H9 (cell line): ENCODE data around the gene ZNF831. TPM values are rescaled to one million over a fixed set of nuclear protein-coding genes. Genes with fewer than 3 reads are reported as not detected.

ENCODE experiments used
- DNase-seq: peaks from one replicate; pipeline ENCODE4 v3.0.0-alpha.2; 2017
- H2AFZ ChIP-seq: one replicate; pipeline ENCODE4 v1.6.1; 2013; ENCODE audit warnings: mild to moderate bottlenecking, low read length, control low read depth, moderate library complexity
- H2AK5ac ChIP-seq: 2 replicates; pipeline ENCODE4 v1.6.1; 2013; ENCODE audit warnings: low read length, control low read depth, mixed read lengths; ENCODE audit not compliant: insufficient read length
- H2BK120ac ChIP-seq: one replicate; pipeline ENCODE4 v1.6.1; 2013; ENCODE audit warnings: low read depth, mild to moderate bottlenecking, low read length, control low read depth, inconsistent platforms; ENCODE audit not compliant: poor library complexity, severe bottlenecking
- H2BK12ac ChIP-seq: 2 replicates; pipeline ENCODE4 v1.6.1; 2013; ENCODE audit warnings: low read length, control low read depth, mixed read lengths, low read depth; ENCODE audit not compliant: insufficient read length
- H2BK15ac ChIP-seq: 2 replicates; pipeline ENCODE4 v1.6.1; 2013; ENCODE audit warnings: low read depth, low read length, control low read depth
- H2BK20ac ChIP-seq: one replicate; pipeline ENCODE4 v1.6.1; 2013; ENCODE audit warnings: low read depth, mild to moderate bottlenecking, low read length, control low read depth, inconsistent platforms; ENCODE audit not compliant: poor library complexity, severe bottlenecking
- H2BK5ac ChIP-seq: 2 replicates; pipeline ENCODE4 v1.6.1; 2013; ENCODE audit warnings: low read length, control low read depth, mixed read lengths; ENCODE audit not compliant: insufficient read length
- H3K14ac ChIP-seq: 2 replicates; pipeline ENCODE4 v1.6.1; 2013; ENCODE audit warnings: low read length, control low read depth; ENCODE audit not compliant: insufficient read depth
- H3K18ac ChIP-seq: 2 replicates; pipeline ENCODE4 v1.6.1; 2013; ENCODE audit warnings: low read depth, mild to moderate bottlenecking, mixed read lengths, low read length, control low read depth; ENCODE audit not compliant: insufficient read length
- H3K23ac ChIP-seq: 2 replicates; pipeline ENCODE4 v1.6.1; 2013; ENCODE audit warnings: low read length, control low read depth, mixed read lengths, low read depth; ENCODE audit not compliant: insufficient read length
- H3K23me2 ChIP-seq: 2 replicates; pipeline ENCODE4 v1.6.1; 2013; ENCODE audit warnings: low read depth, mild to moderate bottlenecking, mixed read lengths, low read length, control low read depth; ENCODE audit not compliant: insufficient read length, poor library complexity, severe bottlenecking
- H3K27ac ChIP-seq: 2 replicates; pipeline ENCODE4 v1.5.1; 2013; ENCODE audit warnings: low read length, control low read depth, mixed read lengths, low read depth; ENCODE audit not compliant: insufficient read length
- H3K27me3 ChIP-seq: 2 replicates; pipeline ENCODE4 v1.6.1; 2013; ENCODE audit warnings: low read length, control low read depth, inconsistent platforms; ENCODE audit not compliant: insufficient read depth
- H3K4ac ChIP-seq: 2 replicates; pipeline ENCODE4 v1.6.1; 2013; ENCODE audit warnings: low read depth, mild to moderate bottlenecking, control low read depth, inconsistent platforms, low read length, moderate library complexity
- H3K4me1 ChIP-seq: 2 replicates; pipeline ENCODE4 v1.6.1; 2013; ENCODE audit warnings: low read length, control low read depth, inconsistent platforms; ENCODE audit not compliant: insufficient read depth
- H3K4me2 ChIP-seq: 2 replicates; pipeline ENCODE4 v1.6.1; 2013; ENCODE audit warnings: low read length, control low read depth, mixed read lengths; ENCODE audit not compliant: insufficient read length, insufficient read depth
- H3K56ac ChIP-seq: 2 replicates; pipeline ENCODE4 v1.6.1; 2013; ENCODE audit warnings: low read depth, mild to moderate bottlenecking, mixed read lengths, low read length, control low read depth; ENCODE audit not compliant: insufficient read length
- H3K79me1 ChIP-seq: 2 replicates; pipeline ENCODE4 v1.6.1; 2013; ENCODE audit warnings: low read depth, mild to moderate bottlenecking, moderate library complexity, low read length, control low read depth, inconsistent platforms; ENCODE audit not compliant: insufficient read depth, poor library complexity, severe bottlenecking
- H3K79me2 ChIP-seq: 2 replicates; pipeline ENCODE4 v1.6.1; 2013; ENCODE audit warnings: low read length, control low read depth, inconsistent platforms; ENCODE audit not compliant: insufficient read depth
- H3K9ac ChIP-seq: 2 replicates; pipeline ENCODE4 v1.6.1; 2013; ENCODE audit warnings: low read length, control low read depth, mixed read lengths; ENCODE audit not compliant: insufficient read length; ENCODE audit errors: extremely low read depth
- H3K9me3 ChIP-seq: one replicate; pipeline ENCODE4 v1.6.1; 2013; ENCODE audit warnings: low read depth, low read length, inconsistent platforms; ENCODE audit not compliant: control insufficient read depth
- H3T11ph ChIP-seq: one replicate; pipeline ENCODE4 v1.6.1; 2013; ENCODE audit warnings: mild to moderate bottlenecking, low read length, control low read depth, inconsistent platforms
- H4K20me1 ChIP-seq: one replicate; pipeline ENCODE4 v1.6.1; 2013; ENCODE audit not compliant: control insufficient read depth, insufficient read length, insufficient read depth
- H4K5ac ChIP-seq: 2 replicates; pipeline ENCODE4 v1.6.1; 2013; ENCODE audit warnings: low read depth, mild to moderate bottlenecking, mixed read lengths, low read length, control low read depth; ENCODE audit not compliant: insufficient read length
- H4K8ac ChIP-seq: replicated peaks from 2 replicates; pipeline ENCODE4 v1.6.1; 2013; ENCODE audit warnings: low read length, control low read depth, mixed read lengths, low read depth; ENCODE audit not compliant: insufficient read length
- H4K91ac ChIP-seq: 2 replicates; pipeline ENCODE4 v1.6.1; 2013; ENCODE audit warnings: low read depth, mild to moderate bottlenecking, moderate library complexity, mixed read lengths, low read length, control low read depth; ENCODE audit not compliant: insufficient read length
- H3K27ac Mint-ChIP-seq, 3 experiments: 2 replicates in 2 of 3; 3 replicates in 1 of 3; pipeline ENCODE4 v1.8.0; 2020 to 2021; ENCODE audit warnings: mixed read lengths in 3 of 3, mild to moderate bottlenecking in 1 of 3, moderate library complexity in 1 of 3
- H3K27me3 Mint-ChIP-seq: 2 replicates; pipeline ENCODE4 v1.8.0; 2021; ENCODE audit warnings: low read depth, mild to moderate bottlenecking, moderate library complexity, mixed read lengths
- H3K36me3 Mint-ChIP-seq, 3 experiments: 2 replicates in 2 of 3; 3 replicates in 1 of 3; pipeline ENCODE4 v1.8.0; 2020 to 2021; ENCODE audit warnings: low read depth in 3 of 3, mixed read lengths in 3 of 3; ENCODE audit not compliant: insufficient read depth in 1 of 3
- H3K4me1 Mint-ChIP-seq, 2 experiments: 2 replicates each; pipeline ENCODE4 v1.8.0; 2020; ENCODE audit warnings: mixed read lengths in 2 of 2
- H3K4me3 Mint-ChIP-seq, 2 experiments: 2 replicates in 1 of 2; 3 replicates in 1 of 2; pipeline ENCODE4 v1.8.0; 2020 to 2021; ENCODE audit warnings: mild to moderate bottlenecking in 2 of 2, mixed read lengths in 2 of 2, moderate library complexity in 1 of 2
- H3K9me3 Mint-ChIP-seq, 2 experiments: 2 replicates in 1 of 2; 3 replicates in 1 of 2; pipeline ENCODE4 v1.8.0; 2020; ENCODE audit warnings: mild to moderate bottlenecking in 2 of 2, mixed read lengths in 2 of 2, moderate library complexity in 1 of 2
- CTCF ChIP-seq: fragments of 200-600 bp; sonication (generic); conservative IDR thresholded peaks from 3 replicates; pipeline ENCODE4 v1.8.0; 2021; ENCODE audit warnings: antibody characterized with exemption, mild to moderate bottlenecking
- WGBS: extraction: QIAGEN DNeasy Blood & Tissue Kit; methylation state at CpG from one replicate; pipeline ENCODE4 v1.1.7; 2013; ENCODE audit warnings: missing lambda C conversion rate, low lambda C conversion rate, mixed read lengths; ENCODE audit not compliant: insufficient read length; ENCODE audit errors: extremely low coverage; 5-methylcytosine and 5-hydroxymethylcytosine counted together
- total RNA-seq: library from RNA; stranded (reverse); gene quantifications from 2 replicates; pipeline ENCODE4 v1.2.1, GENCODE V29; 2021

The ZNF831 gene
- total RNA-seq, 1 experiment from 2014 or later, result not detected

- no peak overlapping the region for H2BK120ac ChIP-seq
- H2BK15ac ChIP-seq, result no peak overlapping the region
- no peak for DNase-seq
- H3K4ac ChIP-seq, result no peak overlapping the region
- TF ChIP-seq CTCF, result no peak
- no peaks in the 10 kb centered on the region for H3K79me1 ChIP-seq
- H2BK12ac ChIP-seq, result no peak overlapping the region
- no peak overlapping the region for H3K56ac ChIP-seq
- Mint-ChIP-seq H3K4me1 (peaks cover 6 to 10% of the 10 kb centered on the region in 2 experiments), H3K27ac (no peak overlapping the region), H3K36me3 (no peaks in the 10 kb centered on the region), H3K4me3 (no peak overlapping the region), H3K27me3 (peaks cover 17% of the 10 kb centered on the region), H3K9me3 (no peaks in the 10 kb centered on the region)
- H2AK5ac ChIP-seq, result no peak overlapping the region
- H3K27me3 ChIP-seq, result no peaks in the 10 kb centered on the region
- H2BK5ac ChIP-seq, result no peak overlapping the region
- no peaks in the 10 kb centered on the region for H3K9me3 ChIP-seq
- H3K9ac ChIP-seq, result no peak overlapping the region
- H2BK20ac ChIP-seq, result no peak overlapping the region
- H3K4me1 ChIP-seq, result no peaks in the 10 kb centered on the region
- H3K23ac ChIP-seq, result no peak overlapping the region
- no peaks in the 10 kb centered on the region for H4K20me1 ChIP-seq
- no peaks in the 10 kb centered on the region for H3K23me2 ChIP-seq
- WGBS, result no CpG with 5 or more reads among the region's 7 CpGs
- H2AFZ ChIP-seq, result no peak overlapping the region
- no peak overlapping the region for H3K18ac ChIP-seq
- no peak overlapping the region for H3K4me2 ChIP-seq
- H3T11ph ChIP-seq, result no peak overlapping the region
- H3K79me2 ChIP-seq, result no peaks in the 10 kb centered on the region
- no peak overlapping the region for H4K5ac ChIP-seq
- H4K8ac ChIP-seq, result no peak overlapping the region
- no peak overlapping the region for H4K91ac ChIP-seq
- no peak overlapping the region for H3K27ac ChIP-seq
- no peak overlapping the region for H3K14ac ChIP-seq
These were observed 18.9 kb downstream of the ZNF831 start for GRCh38 chr20:59182401-59183044.
